GM23338 (cell line): ENCODE results near the gene ZNF780B.

Experiments used
- CREB1 ChIP-seq: fragments of 250-450 bp; sonication (Bioruptor Pico); IDR thresholded peaks from 2 replicates; pipeline ENCODE4 v1.5.0; 2020; ENCODE audit warnings: low read depth, mild to moderate bottlenecking, moderate library complexity
- CTCF ChIP-seq, 2 experiments: fragments of 200-600 bp in 1 of 2; sonication (generic) in 1 of 2; conservative IDR thresholded peaks; 2 replicates each; pipeline versions ENCODE4 v1.5.1 to v1.6.1; 2016 to 2017; ENCODE audit warnings: antibody characterized with exemption in 2 of 2, low read depth in 2 of 2, mild to moderate bottlenecking in 2 of 2, moderate library complexity in 1 of 2
- ETS1 ChIP-seq: IDR thresholded peaks from 2 replicates; pipeline ENCODE4 v1.6.1; 2016; ENCODE audit warnings: antibody characterized with exemption
- EZH2 ChIP-seq: fragments of 200-600 bp; sonication (generic); IDR thresholded peaks from one replicate; pipeline ENCODE4 v1.8.0; 2017; ENCODE audit warnings: antibody characterized with exemption, mild to moderate bottlenecking, low read depth; ENCODE audit not compliant: unreplicated experiment
- EZH2phosphoT487 ChIP-seq: fragments of 200-600 bp; sonication (generic); IDR thresholded peaks from one replicate; pipeline ENCODE4 v1.8.1; 2018; ENCODE audit warnings: antibody characterized with exemption; ENCODE audit not compliant: unreplicated experiment
- JUNB ChIP-seq: IDR thresholded peaks from one replicate; pipeline ENCODE4 v1.6.1; 2016; ENCODE audit warnings: antibody characterized with exemption; ENCODE audit not compliant: unreplicated experiment
- NANOG ChIP-seq: IDR thresholded peaks from 2 replicates; pipeline ENCODE4 v1.6.1; 2016; ENCODE audit warnings: antibody characterized with exemption, borderline replicate concordance
- POLR2AphosphoS5 ChIP-seq: IDR thresholded peaks from 2 replicates; pipeline ENCODE4 v1.6.1; 2016; ENCODE audit warnings: antibody characterized with exemption, low read depth
- REST ChIP-seq: IDR thresholded peaks from one replicate; pipeline ENCODE4 v1.6.1; 2018; ENCODE audit warnings: antibody characterized with exemption; ENCODE audit not compliant: unreplicated experiment
- STAT1 ChIP-seq: IDR thresholded peaks from one replicate; pipeline ENCODE4 v1.6.1; 2016; ENCODE audit warnings: antibody characterized with exemption; ENCODE audit not compliant: unreplicated experiment
- ZNF114 ChIP-seq: fragments of 250-450 bp; sonication (Bioruptor Pico); IDR thresholded peaks from 2 replicates; pipeline ENCODE4 v1.5.0; 2020; ENCODE audit warnings: mild to moderate bottlenecking, moderate library complexity
- ZNF331 ChIP-seq: fragments of 250-450 bp; sonication (Bioruptor Pico); IDR thresholded peaks from 2 replicates; pipeline ENCODE4 v1.5.0; 2020; ENCODE audit warnings: low read depth, mild to moderate bottlenecking, moderate library complexity
- ZNF462 ChIP-seq: fragments of 250-450 bp; sonication (Bioruptor Pico); IDR thresholded peaks from 2 replicates; pipeline ENCODE4 v1.5.0; 2020; ENCODE audit warnings: mild to moderate bottlenecking, moderate library complexity

- TF ChIP-seq CTCF (conservative IDR thresholded peaks at IDR 0.05; ENCODE audit: low read depth in 2 of 2) = no peak
- TF ChIP-seq ETS1 = no peak
- no peak for TF ChIP-seq EZH2phosphoT487
- no peak for TF ChIP-seq EZH2
- TF ChIP-seq POLR2AphosphoS5 = no peak
- no peak for TF ChIP-seq JUNB
- no peak for TF ChIP-seq ZNF331
- TF ChIP-seq REST = no peak
- TF ChIP-seq CREB1 (CRISPR knock-in tag) = no peak
- TF ChIP-seq STAT1 = no peak
- no peak for TF ChIP-seq ZNF114 (CRISPR knock-in tag)
- TF ChIP-seq ZNF462 = no peak
- TF ChIP-seq NANOG = no peak
Observed at GRCh38 chr19:40035996-40036395, 20.0 kb downstream of the ZNF780B start.
